K562 (cell line): Measurements from ENCODE around the gene INTS1. TPM values are rescaled to one million over a fixed set of nuclear protein-coding genes. Genes with fewer than 3 reads are reported as not detected.
A peak's percentile ranks its signal among the peaks of the same experiment; 100 is the strongest.

Experiments
- ARID3A ChIP-seq: IDR thresholded peaks from 2 replicates; pipeline ENCODE4 v1.6.1; 2012; ENCODE audit warnings: low read depth, low read length, improper control_type of control experiment, borderline replicate concordance
- BACH1 ChIP-seq: fragments of 200-800 bp; sonication (Bioruptor generic); IDR thresholded peaks from 2 replicates; pipeline ENCODE4 v1.6.1; 2016; ENCODE audit warnings: missing genetic modification characterization, missing compliant biosample characterization
- DPF2 ChIP-seq: fragments of 450-650 bp; IDR thresholded peaks from 2 replicates; pipeline ENCODE4 v1.6.1; 2016
- EWSR1 ChIP-seq: fragments of 450-650 bp; IDR thresholded peaks from 2 replicates; pipeline ENCODE4 v1.6.1; 2018; ENCODE audit warnings: borderline replicate concordance, mild to moderate bottlenecking, low read depth, moderate library complexity; ENCODE audit not compliant: partially characterized antibody
- FOXJ3 ChIP-seq: sonication (generic); formaldehyde crosslinking; IDR thresholded peaks from 2 replicates; pipeline ENCODE4 v1.4.0; 2020; ENCODE audit warnings: mild to moderate bottlenecking, missing genetic modification reagents
- FUS ChIP-seq: fragments of 200-400 bp; formaldehyde crosslinking; optimal IDR thresholded peaks from 2 replicates; pipeline ENCODE3; 2017; ENCODE audit warnings: low read depth, low read length
- HDAC3 ChIP-seq: fragments of 450-650 bp; IDR thresholded peaks from 2 replicates; pipeline ENCODE4 v1.6.1; 2018; ENCODE audit warnings: borderline replicate concordance, mild to moderate bottlenecking, moderate library complexity; ENCODE audit not compliant: partially characterized antibody
- HES1 ChIP-seq: fragments of 450-650 bp; IDR thresholded peaks from 2 replicates; pipeline ENCODE4 v1.6.1; 2016; ENCODE audit warnings: low read depth, mild to moderate bottlenecking, moderate library complexity
- MEIS2 ChIP-seq: fragments of 450-650 bp; IDR thresholded peaks from 2 replicates; pipeline ENCODE4 v1.6.1; 2014; ENCODE audit warnings: mild to moderate bottlenecking; ENCODE audit not compliant: partially characterized antibody
- NCOR1 ChIP-seq: fragments of 450-650 bp; IDR thresholded peaks from 2 replicates; pipeline ENCODE4 v1.6.1; 2016; ENCODE audit warnings: mild to moderate bottlenecking, moderate library complexity
- SMARCC2 ChIP-seq: fragments of 450-650 bp; IDR thresholded peaks from 2 replicates; pipeline ENCODE4 v1.6.1; 2017; ENCODE audit warnings: antibody characterized with exemption, moderate library complexity, mild to moderate bottlenecking, low read depth
- SMC3 ChIP-seq: conservative IDR thresholded peaks from 2 replicates; pipeline ENCODE4 v1.6.1; 2011; ENCODE audit warnings: low read depth, low read length, improper control_type of control experiment; ENCODE audit not compliant: insufficient read depth
- SP2 ChIP-seq: IDR thresholded peaks from 2 replicates; pipeline ENCODE4 v1.6.1; 2011; ENCODE audit warnings: mild to moderate bottlenecking, low read depth, low read length, moderate library complexity; ENCODE audit not compliant: poor library complexity, severe bottlenecking; ENCODE audit errors: extremely low read depth
- ZBTB11 ChIP-seq, 3 experiments: fragments of 200-800 bp in 1 of 3; fragments of 250-450 bp in 1 of 3; fragments of 450-650 bp in 1 of 3; sonication (Bioruptor Pico) in 1 of 3; sonication (Bioruptor generic) in 1 of 3; formaldehyde crosslinking in 1 of 3; IDR thresholded peaks; 2 replicates each; pipeline versions ENCODE4 v1.6.1 to v1.8.0; 2016 to 2022; ENCODE audit warnings: mild to moderate bottlenecking in 2 of 3, missing genetic modification characterization in 2 of 3, missing compliant biosample characterization in 1 of 3, moderate library complexity in 1 of 3
- ZNF12 ChIP-seq: sonication (generic); formaldehyde crosslinking; IDR thresholded peaks from 2 replicates; pipeline ENCODE4 v1.4.0; 2020; ENCODE audit warnings: mild to moderate bottlenecking, missing genetic modification reagents
- ZNF224 ChIP-seq: sonication (generic); formaldehyde crosslinking; IDR thresholded peaks from 2 replicates; pipeline ENCODE4 v1.8.0; 2022; ENCODE audit warnings: mild to moderate bottlenecking, missing genetic modification reagents
- ZNF263 ChIP-seq: sonication (generic); formaldehyde crosslinking; IDR thresholded peaks from 2 replicates; pipeline ENCODE4 v1.8.0; 2022; ENCODE audit warnings: mild to moderate bottlenecking, missing genetic modification reagents, borderline replicate concordance
- ZNF277 ChIP-seq: fragments of 250-450 bp; sonication (Bioruptor Pico); IDR thresholded peaks from 2 replicates; pipeline ENCODE4 v1.8.0; 2022; ENCODE audit warnings: inconsistent platforms, mild to moderate bottlenecking, moderate library complexity, borderline replicate concordance
- ZSCAN32 ChIP-seq: fragments of 450-650 bp; formaldehyde crosslinking; IDR thresholded peaks from 2 replicates; pipeline ENCODE4 v1.4.0; 2020; ENCODE audit warnings: mild to moderate bottlenecking, moderate library complexity
- ZZZ3 ChIP-seq: fragments of 450-650 bp; IDR thresholded peaks from 2 replicates; pipeline ENCODE4 v1.6.1; 2016; ENCODE audit warnings: antibody characterized with exemption, mild to moderate bottlenecking, moderate library complexity
- polyA plus RNA-seq, 8 experiments: library from polyadenylated mRNA; depleted of rRNA in 4 of 8; stranded (reverse) in 5 of 8; unstranded in 3 of 8; fragments of >200 nt; fragmentation: Nextera tagmentation in 2 of 8; fragmentation: Illumina TruSeq in 1 of 8; extraction: Ambion mirVana in 2 of 8; extraction: Trizol in 1 of 8; gene quantifications; 2 replicates each; pipeline versions ENCODE4 v1.2.1 to v1.2.3, GENCODE V29; 2011 to 2014; ENCODE audit warnings: inconsistent platforms in 1 of 8, missing spikeins in 1 of 8
- total RNA-seq, 7 experiments: library from RNA; depleted of rRNA in 6 of 7; stranded (reverse); fragments of >200 nt in 6 of 7; fragmentation: Illumina TruSeq in 2 of 7; extraction: Trizol in 2 of 7; gene quantifications; 2 replicates each; pipeline versions ENCODE4 v1.2.1 to v1.2.3, GENCODE V29; 2011 to 2021; ENCODE audit warnings: low replicate concordance in 1 of 7

The INTS1 gene
- total and polyA plus RNA-seq, 9 of the 15 experiments (the other 6 are each of a cell fraction or from before 2014, with no cell fraction given): 0.34 to 119 (median 18.5) TPM

- TF ChIP-seq ARID3A (no peak), NCOR1 (peak; percentile 11; the same call in 1 of the 2 replicates), SP2 (no peak), ZZZ3 (peak; percentile 95), BACH1 (peak; percentile 51), ZSCAN32 (CRISPR knock-in tag) (0 out of 2 replicates have a peak, but pooled peaks have one; percentile 41), SMARCC2 (peak; percentile 24; the same call in 1 of the 2 replicates), ZNF277 (CRISPR knock-in tag) (no peak), FUS (no peak), ZBTB11 (CRISPR knock-in tag; IDR thresholded peaks at IDR 0.05) (peak in 1 of 3 experiments; percentile 14; a peak in 1 of 6 replicates), ZNF12 (CRISPR knock-in tag) (0 out of 2 replicates have a peak, but pooled peaks have one; percentile 29), SMC3 (no peak), HES1 (no peak), ZNF263 (CRISPR knock-in tag) (peak; percentile 73), DPF2 (peak; percentile 62), MEIS2 (no peak), EWSR1 (no peak), HDAC3 (no peak), FOXJ3 (CRISPR knock-in tag) (no peak), ZNF224 (no peak)
These were observed 43.2 kb downstream of the INTS1 start (continued) for GRCh38 chr7:1460821-1461645.
